Medulla oblongata (tissue), 1 donor: ENCODE data around the gene APOC1.
"Not testable (repeated sequence)": the region's sequence is repeated elsewhere in the genome, so short reads cannot be mapped to it uniquely, and the experiment has no call there.

Experiments
- DNase-seq: peaks from one replicate; pipeline ENCODE4 v3.0.0-alpha.2; 2015; ENCODE audit errors: extremely low spot score

Gene APOC1

GRCh38 chr19:44889830-44890365 is 24.5 kb upstream of the APOC1 start:
- DNase-seq: no peak

- peak; percentile 100 for DNase-seq
Observed at GRCh38 chr19:44890366-44891015, 23.9 kb upstream of the APOC1 start.

- DNase-seq: no peak
Observed at GRCh38 chr19:44891016-44891882, 23.2 kb upstream of the APOC1 start, which contains the start of gene TOMM40. TSS of gene TOMM40 (plus strand) at chr19:44891254. CDS start at chr19:44891416, 162 bp downstream.

- no peak for DNase-seq
Observed at GRCh38 chr19:44892932-44893331, 21.5 kb upstream of the APOC1 start.

- no peak for DNase-seq
Observed at GRCh38 chr19:44893332-44894051, 20.9 kb upstream of the APOC1 start.

GRCh38 chr19:44894052-44894400 is 20.4 kb upstream of the APOC1 start:
- DNase-seq: no peak

GRCh38 chr19:44894946-44895345 is 19.5 kb upstream of the APOC1 start:
- DNase-seq: no peak

- no peak for DNase-seq
Observed at GRCh38 chr19:44897835-44898234, 16.6 kb upstream of the APOC1 start.

- DNase-seq: no peak
Observed at GRCh38 chr19:44900328-44901244, 13.8 kb upstream of the APOC1 start.

- DNase-seq: no peak
Observed at GRCh38 chr19:44903216-44903601, 11.2 kb upstream of the APOC1 start.

GRCh38 chr19:44903602-44904425 is 10.6 kb upstream of the APOC1 start:
- peak; percentile 75 for DNase-seq

GRCh38 chr19:44904426-44904994 is 9.9 kb upstream of the APOC1 start:
- DNase-seq: no peak

- peak; percentile 88 for DNase-seq
Observed at GRCh38 chr19:44905437-44906160, 8.8 kb upstream of the APOC1 start, which contains the start of gene APOE. TSS of gene APOE (plus strand) at chr19:44905796. CDS start at chr19:44906625, 829 bp downstream.

- no peak for DNase-seq
Observed at GRCh38 chr19:44907613-44908012, 6.8 kb upstream of the APOC1 start.

- DNase-seq: no peak
Observed at GRCh38 chr19:44908074-44908835, 6.2 kb upstream of the APOC1 start.

GRCh38 chr19:44908836-44909261 is 5.6 kb upstream of the APOC1 start:
- DNase-seq: no peak

- DNase-seq: no peak
Observed at GRCh38 chr19:44909775-44910174, 4.6 kb upstream of the APOC1 start.

GRCh38 chr19:44911896-44912295 is 2.5 kb upstream of the APOC1 start:
- DNase-seq: not testable (repeated sequence)
